ENCODE data around the gene IFITM1.

- TF ChIP-seq CTCF (IDR thresholded peaks at IDR 0.05; ENCODE audit: poor library complexity): no peak
- TF ChIP-seq EZH2phosphoT487 (IDR thresholded peaks at IDR 0.05; ENCODE audit: low read depth, severe bottlenecking, unreplicated experiment): no peak
- TF ChIP-seq EZH2 (IDR thresholded peaks at IDR 0.05; ENCODE audit: borderline replicate concordance): no peak
Observed at GRCh38 chr11:326592-326841, 12.7 kb downstream of the IFITM1 start.
